CD4-positive, alpha-beta T cell treated with Interleukin-12 subunit alpha and Interleukin-12 subunit beta, for 1 hour (primary cell): ENCODE measurements around the gene PLAGL1.

Experiments
- DNase-seq: peaks from one replicate; pipeline ENCODE4 v3.0.0-alpha.2; 2020

Gene PLAGL1

DNA sequence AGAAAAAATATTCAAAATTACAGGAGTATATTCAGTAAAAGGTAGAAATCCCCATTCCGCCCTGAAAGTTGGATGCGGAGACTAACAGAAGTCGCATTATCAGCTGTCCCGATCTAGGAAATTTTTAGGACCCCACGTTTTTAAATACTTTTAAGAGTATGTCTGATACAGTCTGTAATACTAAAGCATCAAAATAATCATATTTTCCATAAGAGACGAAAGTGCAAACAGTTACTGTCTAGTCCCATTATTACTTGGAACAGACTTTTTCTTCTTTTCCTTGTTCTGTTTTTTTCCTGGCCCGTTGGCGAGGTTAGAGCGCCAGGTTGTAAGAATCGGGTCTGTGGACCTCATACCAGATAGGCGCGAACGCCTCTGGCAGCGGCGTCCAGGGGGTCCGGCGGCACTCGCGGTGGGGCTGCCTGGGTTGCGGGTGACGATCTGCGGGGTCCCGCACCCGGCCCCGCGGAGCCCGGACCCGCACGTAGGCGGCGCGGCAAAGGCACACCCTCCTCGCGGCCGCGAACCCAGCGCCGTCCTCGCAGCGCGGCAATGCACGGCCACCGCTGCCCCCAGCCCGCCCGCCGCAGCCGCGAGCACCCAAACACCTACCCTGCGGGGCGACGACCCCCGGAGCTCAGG is 460 bp downstream of the PLAGL1 start:
- DNase-seq = no peak

- DNase-seq = no peak
These were observed 1.2 kb downstream of the PLAGL1 start for GRCh38 chr6:144006736-144007477.

- DNase-seq = no peak
These were observed 8.7 kb downstream of the PLAGL1 start for GRCh38 chr6:143999406-143999805.

DNA sequence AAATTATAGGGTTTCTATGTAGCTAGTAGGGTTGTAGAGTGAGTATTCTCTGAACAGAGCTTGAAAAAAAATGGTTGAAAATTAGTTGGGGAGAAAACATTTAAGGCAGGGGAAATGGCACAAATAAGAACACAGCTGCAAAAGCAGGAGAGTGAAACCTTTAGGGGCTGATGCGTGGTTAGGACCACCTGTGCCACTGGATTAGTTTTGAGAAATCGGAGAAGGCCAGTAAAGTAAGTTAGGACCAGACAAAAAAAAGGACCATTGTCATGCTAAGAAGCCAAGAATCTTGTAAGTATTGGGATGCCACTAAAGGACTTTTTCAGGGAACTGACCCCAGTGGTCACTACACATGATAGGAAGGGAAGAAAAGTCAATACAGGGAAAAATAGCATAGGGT is 9.4 kb downstream of the PLAGL1 start:
- no peak for DNase-seq

DNA sequence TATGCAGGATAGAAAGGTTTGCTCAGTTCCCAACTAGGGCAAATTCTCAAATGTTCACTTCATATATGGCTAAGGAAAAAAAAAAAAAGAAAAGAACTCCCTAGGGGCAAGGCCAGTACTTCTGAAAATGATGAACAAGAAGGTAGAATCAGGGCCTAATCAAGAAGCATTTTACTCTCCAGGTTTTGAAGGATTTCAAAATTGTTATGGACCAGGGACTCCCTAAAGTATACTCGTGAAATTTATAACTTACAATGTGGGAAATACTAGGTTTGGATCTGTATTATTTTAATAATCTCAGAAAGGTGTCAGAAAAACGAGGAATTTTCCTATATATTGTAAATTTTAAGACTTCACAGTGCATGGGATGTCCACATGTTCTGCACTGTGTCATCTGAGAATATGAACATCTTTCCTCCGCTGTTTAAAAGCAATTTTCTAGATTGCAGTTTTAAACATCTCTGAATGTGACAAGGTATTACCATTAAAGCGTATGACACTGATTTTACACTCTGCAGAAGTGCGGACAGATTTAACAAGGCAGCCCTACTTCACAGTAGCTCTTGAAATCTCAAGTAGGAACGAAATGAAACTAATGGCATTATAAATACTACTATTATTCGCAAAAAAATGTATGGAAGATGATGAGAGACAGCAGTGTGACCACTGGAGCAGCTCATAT is 14.0 kb downstream of the PLAGL1 start:
- DNase-seq = no peak

DNA sequence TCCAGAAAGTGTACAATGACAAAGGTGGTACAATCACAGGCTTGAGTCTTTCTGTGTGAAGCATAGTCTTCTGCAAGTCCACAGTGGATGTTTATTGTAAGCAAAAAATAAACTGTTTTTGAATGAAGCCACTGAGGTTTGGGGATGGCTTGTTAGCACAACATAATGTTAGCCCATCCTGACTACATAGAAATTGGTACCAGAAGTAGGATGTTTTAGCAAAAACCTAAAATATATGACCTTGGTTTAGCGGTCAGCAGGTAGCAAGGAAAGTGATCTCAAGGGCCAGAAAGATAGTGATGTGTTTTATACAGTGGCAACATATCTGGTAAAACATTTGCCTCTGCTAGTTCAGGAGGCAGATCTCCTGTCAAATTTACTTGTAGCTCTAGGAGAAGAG is 15.8 kb downstream of the PLAGL1 start:
- no peak for DNase-seq

DNA sequence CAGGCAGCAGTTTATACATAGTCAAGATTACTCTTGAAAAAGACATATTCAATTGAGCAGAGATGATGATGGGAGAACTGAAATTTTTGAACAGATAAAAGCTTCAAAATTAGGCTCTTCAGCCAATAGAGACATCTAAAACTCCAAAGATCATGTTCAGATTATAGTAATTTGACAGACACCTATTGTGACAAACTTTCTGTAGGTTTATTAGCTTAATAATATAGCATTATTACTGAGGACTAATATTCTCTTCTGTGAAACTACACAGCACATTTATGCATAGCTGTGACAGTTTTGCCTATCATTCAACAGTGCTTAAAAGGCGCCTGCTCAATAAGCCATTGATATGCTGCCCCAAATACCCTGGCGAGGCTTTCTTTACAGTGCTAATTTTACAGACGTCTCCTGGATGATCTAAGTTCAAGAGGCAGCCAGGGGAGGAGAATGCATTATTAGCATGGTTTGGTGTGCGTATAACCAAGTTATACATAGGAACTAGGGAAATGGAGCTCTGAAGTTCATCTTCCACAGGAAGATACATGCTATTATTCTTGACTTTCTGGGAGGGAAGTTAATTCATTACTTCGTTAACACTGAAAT is 21.5 kb downstream of the PLAGL1 start:
- no peak for DNase-seq

- DNase-seq = no peak
These were observed 23.4 kb downstream of the PLAGL1 start for GRCh38 chr6:143984666-143985065.

- DNase-seq = no peak
These were observed 25.1 kb downstream of the PLAGL1 start for GRCh38 chr6:143982968-143983367.

GRCh38 chr6:143980921-143981320 is 27.1 kb downstream of the PLAGL1 start:
- no peak for DNase-seq

DNA sequence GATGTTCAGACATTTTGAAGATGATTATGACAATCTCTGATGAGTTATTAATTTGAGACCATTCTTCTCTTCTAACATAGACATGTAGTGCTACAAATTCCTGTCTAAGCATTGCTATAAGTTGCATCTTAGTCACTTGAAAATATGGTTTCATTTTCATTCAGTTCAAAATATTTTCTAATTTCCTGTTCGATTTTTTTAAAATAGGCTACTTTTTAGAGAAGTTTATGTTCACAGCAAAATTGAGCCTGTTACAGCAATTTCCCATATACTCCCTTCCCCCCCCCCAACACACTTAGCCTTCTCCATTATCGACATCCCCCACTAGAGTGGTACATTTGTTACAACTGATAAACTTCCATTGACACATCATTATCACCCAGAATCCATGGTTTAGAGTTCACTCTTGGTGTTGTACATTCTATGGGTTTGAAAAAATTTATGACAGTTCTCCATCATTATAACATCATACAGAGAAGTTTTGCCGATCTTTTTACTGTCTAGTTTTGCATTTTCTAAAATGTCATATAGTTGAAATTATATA is 31.2 kb downstream of the PLAGL1 start:
- no peak for DNase-seq

GRCh38 chr6:143974089-143974488 is 34.0 kb downstream of the PLAGL1 start:
- DNase-seq = no peak

- no peak for DNase-seq
These were observed 34.7 kb downstream of the PLAGL1 start for GRCh38 chr6:143973097-143973966.

DNA sequence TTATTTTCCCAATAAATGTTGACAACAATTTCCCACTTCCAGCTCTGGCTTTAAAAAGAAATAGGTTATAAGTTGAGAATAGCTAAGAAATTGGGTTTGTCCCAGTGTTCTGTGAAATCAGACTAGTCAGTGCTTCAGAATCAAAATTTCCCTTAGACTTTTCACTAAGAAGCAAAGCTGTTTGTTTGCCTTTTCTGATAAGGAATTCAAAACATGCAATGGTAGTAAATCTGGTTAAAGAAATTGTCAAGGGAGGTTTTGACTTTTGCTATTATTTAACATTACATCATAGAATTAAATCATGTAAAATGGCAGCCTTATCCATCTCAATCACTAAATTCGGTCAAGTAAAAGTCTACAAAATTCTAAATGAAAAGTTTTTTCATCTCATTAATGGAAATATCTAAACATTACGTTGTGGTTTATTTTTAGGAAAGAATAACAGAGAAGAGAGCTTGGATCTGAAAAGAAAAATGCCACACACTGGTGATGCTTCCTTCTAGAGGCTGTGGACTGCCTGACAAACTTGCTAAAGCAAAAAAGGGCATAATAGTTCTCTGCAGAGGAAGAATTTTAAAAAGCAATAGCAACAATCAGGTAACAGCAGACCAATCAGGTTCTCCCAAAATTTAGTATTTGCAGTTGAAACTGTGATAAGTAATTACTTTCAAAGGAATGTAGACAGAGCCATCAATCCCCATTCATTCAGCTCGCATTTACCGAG is 36.4 kb downstream of the PLAGL1 start:
- no peak for DNase-seq

DNA sequence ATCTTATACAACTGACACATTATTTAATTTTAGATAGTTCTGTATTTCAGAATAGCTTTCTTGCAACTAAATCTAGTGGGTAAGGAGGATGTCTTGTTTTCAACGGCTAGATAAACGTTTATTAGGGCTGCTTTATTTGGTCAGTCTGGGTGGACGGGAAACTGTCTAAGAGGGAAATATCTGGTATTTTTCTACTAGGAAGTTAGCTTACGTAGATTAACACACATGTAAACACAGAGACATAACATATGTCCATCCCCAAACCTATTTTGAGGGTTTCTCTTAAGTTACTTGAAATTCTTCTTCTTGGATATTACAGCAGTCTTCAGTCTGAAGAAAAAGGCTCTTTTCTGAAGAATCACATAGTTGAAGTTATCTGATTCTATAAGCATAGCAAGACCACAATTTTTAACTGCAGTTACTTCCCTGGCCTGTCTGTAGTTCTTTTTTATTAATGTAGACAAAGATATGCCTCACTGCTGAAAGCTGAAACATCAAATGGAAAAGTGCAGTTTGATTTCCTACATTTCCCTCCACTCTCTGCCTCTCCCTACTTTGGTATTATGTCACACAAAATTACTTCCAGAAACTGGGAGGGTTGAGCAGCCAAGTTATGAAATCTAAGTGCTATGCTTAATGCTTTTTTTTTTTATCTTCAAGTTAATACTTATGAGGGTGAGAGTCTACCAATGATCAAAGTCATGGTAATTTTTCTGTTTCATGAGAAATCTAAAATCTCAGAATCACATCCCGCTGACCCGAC is 37.4 kb downstream of the PLAGL1 start:
- no peak for DNase-seq

- DNase-seq = no peak
These were observed 39.0 kb downstream of the PLAGL1 start for GRCh38 chr6:143969077-143969476.

DNA sequence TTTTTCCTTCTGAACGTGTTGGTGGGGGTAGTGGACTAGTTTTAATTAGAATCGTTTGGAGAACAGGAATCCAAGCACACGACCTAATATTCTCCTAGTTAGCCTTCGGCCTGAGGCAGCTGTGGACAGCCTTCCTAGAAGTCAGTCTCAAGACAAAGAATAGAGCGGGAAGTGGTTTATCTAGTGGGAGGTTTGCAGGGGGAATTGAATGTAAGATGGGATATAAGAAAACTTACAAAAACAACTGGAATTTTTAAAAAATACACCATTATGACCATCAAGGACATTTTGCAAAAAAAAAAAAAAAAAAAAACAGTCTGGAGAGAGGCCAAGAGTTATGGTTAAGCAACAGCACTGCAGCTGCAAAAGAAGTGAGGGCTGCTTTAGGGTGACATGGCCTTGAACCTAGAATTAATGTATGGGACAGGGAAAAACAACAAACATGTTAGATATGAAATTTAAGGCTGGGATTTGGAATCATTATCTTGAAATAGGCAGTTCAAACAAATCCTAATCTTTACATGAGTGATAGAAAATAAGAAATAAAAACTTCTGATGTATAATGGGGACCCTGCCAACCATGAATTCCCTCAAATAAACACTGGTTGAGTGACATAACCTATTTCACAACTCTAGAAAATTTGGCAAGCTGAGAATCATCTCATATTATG is 40.2 kb downstream of the PLAGL1 start:
- DNase-seq = no peak

DNA sequence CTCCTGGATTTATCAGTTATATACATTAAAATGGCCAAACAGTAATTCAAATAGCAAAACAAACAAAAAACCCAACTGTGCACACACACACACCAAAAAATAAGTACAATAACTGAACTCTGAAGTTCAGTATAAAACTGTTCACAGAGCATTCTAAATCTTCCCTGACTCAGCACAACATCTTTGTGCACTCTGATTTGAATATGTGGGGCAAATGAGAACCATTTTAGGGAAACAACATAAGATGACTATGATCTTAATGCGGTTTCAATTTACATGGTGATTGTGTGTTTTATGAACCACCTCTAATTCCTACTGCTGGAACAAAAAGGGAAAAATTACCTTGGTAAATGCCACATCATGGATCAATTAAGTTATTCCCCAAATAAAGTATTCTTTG is 41.7 kb downstream of the PLAGL1 start:
- DNase-seq = no peak

DNA sequence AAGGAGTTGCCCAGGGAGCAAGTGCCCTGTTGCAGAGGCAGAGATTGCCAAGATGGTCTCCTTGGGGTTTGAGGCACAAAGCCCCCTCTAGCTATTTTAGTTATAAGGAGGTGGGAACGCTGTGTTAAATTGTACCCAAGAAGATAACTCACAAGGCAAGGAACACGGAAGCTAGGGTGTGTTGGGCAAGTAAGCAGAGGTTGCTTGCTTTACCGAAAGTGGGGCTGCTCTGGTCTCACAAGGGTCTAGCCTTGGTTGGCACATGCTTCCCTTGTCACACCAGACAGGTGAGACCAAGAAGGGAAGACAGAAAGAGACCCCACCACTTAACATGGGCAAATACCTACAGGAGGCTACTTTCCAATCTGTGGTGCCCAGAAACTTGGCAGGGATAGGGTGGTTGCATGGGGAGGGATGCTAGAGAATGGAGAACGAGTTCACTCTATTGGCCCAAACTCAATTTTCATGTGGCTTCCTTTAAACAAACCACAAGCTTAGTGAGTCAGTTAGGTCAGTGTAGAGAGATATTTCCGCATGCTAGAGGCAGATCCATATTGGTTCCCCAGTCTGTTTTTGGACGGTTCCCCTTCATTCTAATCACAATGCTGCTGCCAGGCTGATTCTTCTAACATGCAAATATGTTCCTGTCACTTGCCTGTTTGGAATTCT is 42.4 kb downstream of the PLAGL1 start:
- no peak for DNase-seq

DNA sequence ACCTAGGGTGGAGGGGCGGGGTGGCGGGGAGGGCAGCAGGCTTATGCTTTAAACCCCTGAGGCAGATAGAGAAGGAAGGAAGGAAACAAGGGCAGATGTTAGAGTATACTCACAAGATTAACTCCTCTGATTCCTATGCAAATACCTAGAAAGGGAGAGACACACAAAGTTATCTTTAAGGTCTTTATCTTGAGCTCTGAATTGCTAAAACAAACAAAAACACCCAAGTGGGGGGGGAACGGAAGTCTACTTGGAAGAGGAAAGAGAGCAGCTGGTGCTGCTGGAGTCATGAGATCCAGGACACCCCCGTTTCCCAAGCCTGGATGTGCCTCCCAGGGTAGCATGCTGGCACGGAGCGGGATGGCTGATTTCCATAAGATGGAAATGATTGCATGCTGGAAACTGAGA is 43.4 kb downstream of the PLAGL1 start:
- no peak for DNase-seq
